Measurements from ENCODE around the gene NID2. TPM values are rescaled to one million over a fixed set of nuclear protein-coding genes. Genes with fewer than 3 reads are reported as not detected.

Gene NID2
- total and polyA plus RNA-seq, 2 of the 4 experiments (the other 2 are of a cell fraction) = 101 to 303 TPM

GRCh38 chr14:52080808-52081755 is 12.2 kb upstream of the NID2 start:
- H3K4me3 ChIP-seq (ENCODE audit: insufficient read depth, low read depth, low read length) = no peak overlapping the region
- H4K20me1 ChIP-seq (ENCODE audit: insufficient read depth, low read length) = no peaks in the 10 kb centered on the region
- H3K9me3 ChIP-seq (ENCODE audit: control insufficient read depth, insufficient read depth, low read length) = peaks cover 4% of the 10 kb centered on the region; the same call in 1 of the 2 replicates
- H2BK20ac ChIP-seq (ENCODE audit: low read depth, low read length) = peak overlapping the region; percentile 90
- H3K14ac ChIP-seq (replicated peaks; ENCODE audit: low read depth, low read length) = peak overlapping the region; percentile 97
- intact Hi-C loops (cut with micrococcal nuclease) = loop anchor here (2.0 kb wide), 1 partner anchor 30 kb away; no protein-coding TSS in a partner anchor
- no peaks in the 10 kb centered on the region for H3K36me3 ChIP-seq (ENCODE audit: control insufficient read depth, insufficient read depth, low read length)
- ChIA-PET CTCF (interaction anchor here (0.7 to 2.8 kb wide), 2 partner anchors 10 to 85 kb away, joined by 5 to 19 read pairs; no protein-coding TSS in a partner anchor), POLR2A (ENCODE audit: unreplicated experiment) (interaction anchor here (0.8 to 2.7 kb wide), 3 partner anchors 12 to 30 kb away, joined by 3 to 14 read pairs (median 5); partner anchors contain the start of gene NID2)
- peak overlapping the region; percentile 72 for H3K23ac ChIP-seq (ENCODE audit: low read depth, low read length)
- H3K27ac ChIP-seq (ENCODE audit: insufficient read depth, low read length) = peak overlapping the region; percentile 34
- in situ Hi-C loops (cut with MboI; ENCODE audit: low sequenced_read_pairs) = no loop called here
- TSS peak; percentile 90 for BruUV-seq (replicated peaks)
- peak overlapping the region; percentile 85 for H3K56ac ChIP-seq (ENCODE audit: extremely low read depth, insufficient read depth, low read length)
- peak overlapping the region; percentile 98 for H2AK5ac ChIP-seq (ENCODE audit: low read depth, low read length)
- peaks cover 32% of the 10 kb centered on the region for H3K4me1 ChIP-seq (ENCODE audit: control insufficient read depth, insufficient read depth, low read length)
- peak overlapping the region; percentile 98 for H2BK15ac ChIP-seq (ENCODE audit: low read depth, low read length)
- peak overlapping the region; percentile 95 for H3K4ac ChIP-seq (ENCODE audit: low read depth, low read length)
- peak overlapping the region; percentile 99 for H2BK120ac ChIP-seq (ENCODE audit: low read depth, low read length)
- DNase-seq (peak; percentile 96), ATAC-seq (ENCODE audit: low read depth) (peak; percentile 80)
- dilution Hi-C loops (cut with HindIII; ENCODE audit: low sequenced_read_pairs, unreplicated experiment) = no loop called here
- peaks cover 18% of the 10 kb centered on the region for H3K9me1 ChIP-seq (ENCODE audit: insufficient read depth, low read length)
- WGBS, 2 experiments (ENCODE audit: extremely low coverage in 2 of 2, insufficient read length in 1 of 2) = 0% methylated on average over 1 of the region's 4 CpGs; no CpG with 5 or more reads in 1 of the 2 experiments
- peak overlapping the region; percentile 74 for H2AK9ac ChIP-seq (replicated peaks; ENCODE audit: low read depth, low read length, poor library complexity)
- H3K79me1 ChIP-seq (ENCODE audit: low read depth in 1 of 2, low read length in 2 of 2) = peaks cover 0 to 18% of the 10 kb centered on the region in 2 experiments; a peak in 1 of 4 replicates
- peak overlapping the region; percentile 92 for H4K91ac ChIP-seq (ENCODE audit: insufficient read depth, low read depth, low read length)
- H2BK5ac ChIP-seq (ENCODE audit: low read depth, low read length, poor library complexity, severe bottlenecking) = peak overlapping the region; percentile 98
- peak overlapping the region; percentile 75 to 93 for H4K8ac ChIP-seq (ENCODE audit: low read depth in 2 of 2, low read length in 2 of 2)
- peak overlapping the region; percentile 96; the same call in 1 of the 2 replicates for H4K5ac ChIP-seq (ENCODE audit: low read depth, low read length)
- peak overlapping the region; percentile 97 for H3K18ac ChIP-seq (ENCODE audit: low read depth, low read length)
- H3K27me3 ChIP-seq (ENCODE audit: control insufficient read depth, insufficient read depth, low read length) = no peaks in the 10 kb centered on the region
- peak overlapping the region; percentile 43 for H3K9ac ChIP-seq (ENCODE audit: low read depth, low read length)
- no peak overlapping the region for H2AFZ ChIP-seq (replicated peaks; ENCODE audit: low read length, poor library complexity)
- peak overlapping the region; percentile 50 for H3K4me2 ChIP-seq (ENCODE audit: low read depth, low read length)
- TF ChIP-seq RAD21 (IDR thresholded peaks at IDR 0.05; ENCODE audit: low read length) (peak; percentile 14; the same call in 1 of the 2 replicates), MXI1 (IDR thresholded peaks at IDR 0.05; ENCODE audit: borderline replicate concordance, low read depth, low read length) (no peak), CEBPB (IDR thresholded peaks at IDR 0.05; ENCODE audit: low read depth, low read length) (no peak), NFE2L2 (IDR thresholded peaks at IDR 0.05; ENCODE audit: low read depth, low read length) (0 out of 2 replicates have a peak, but pooled peaks have one; percentile 2), BHLHE40 (IDR thresholded peaks at IDR 0.05; ENCODE audit: low read depth, low read length) (peak; percentile 90), MAFK (IDR thresholded peaks at IDR 0.05; ENCODE audit: low read depth, low read length) (peak; percentile 39), ELK1 (IDR thresholded peaks at IDR 0.05; ENCODE audit: borderline replicate concordance, low read depth, low read length) (no peak), CHD1 (IDR thresholded peaks at IDR 0.05; ENCODE audit: low read depth, low read length) (no peak), FOS (IDR thresholded peaks at IDR 0.05; ENCODE audit: low read depth, low read length) (peak; percentile 71), MAZ (IDR thresholded peaks at IDR 0.05; ENCODE audit: borderline replicate concordance, low read depth, low read length) (no peak), RCOR1 (IDR thresholded peaks at IDR 0.05; ENCODE audit: insufficient replicate concordance, low read length) (no peak), POLR2A (IDR thresholded peaks at IDR 0.05; ENCODE audit: low read depth, low read length) (peak; percentile 79), RFX5 (IDR thresholded peaks at IDR 0.05; ENCODE audit: low read depth, low read length) (no peak), USF2 (IDR thresholded peaks at IDR 0.05; ENCODE audit: low read depth, low read length) (no peak)
